C4-2B (cell line): ENCODE measurements around the gene VWF.

Experiments used
- ZFX ChIP-seq: fragments of 450-650 bp; IDR thresholded peaks from 2 replicates; pipeline ENCODE4 v1.6.1; 2017
- TF ChIP-seq, protein P1 (sequence below): fragments of 450-650 bp; conservative IDR thresholded peaks from 2 replicates; pipeline ENCODE4 v1.5.1; 2017; ENCODE audit warnings: mild to moderate bottlenecking

DNA sequence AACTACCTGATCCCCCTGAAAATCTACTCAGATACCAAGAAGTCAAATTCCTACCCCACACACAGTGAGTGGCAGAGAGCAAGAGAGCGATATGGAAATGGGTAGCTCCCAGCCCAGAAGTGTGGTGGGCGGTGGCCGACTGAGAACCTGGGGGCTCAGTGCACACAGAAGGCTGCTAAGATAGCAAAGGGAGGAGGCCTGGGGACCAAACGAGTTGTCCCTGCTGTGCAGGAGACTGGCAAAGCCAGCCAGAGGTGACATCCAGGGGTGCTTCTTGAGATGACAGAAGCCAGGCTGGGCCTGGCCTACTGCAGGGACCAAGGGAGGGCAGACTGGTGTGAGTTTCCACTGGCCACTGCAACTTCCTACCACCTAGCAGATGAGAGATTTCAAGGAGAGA, 52.9 kb downstream of the VWF start:
- TF ChIP-seq, protein P1, sequence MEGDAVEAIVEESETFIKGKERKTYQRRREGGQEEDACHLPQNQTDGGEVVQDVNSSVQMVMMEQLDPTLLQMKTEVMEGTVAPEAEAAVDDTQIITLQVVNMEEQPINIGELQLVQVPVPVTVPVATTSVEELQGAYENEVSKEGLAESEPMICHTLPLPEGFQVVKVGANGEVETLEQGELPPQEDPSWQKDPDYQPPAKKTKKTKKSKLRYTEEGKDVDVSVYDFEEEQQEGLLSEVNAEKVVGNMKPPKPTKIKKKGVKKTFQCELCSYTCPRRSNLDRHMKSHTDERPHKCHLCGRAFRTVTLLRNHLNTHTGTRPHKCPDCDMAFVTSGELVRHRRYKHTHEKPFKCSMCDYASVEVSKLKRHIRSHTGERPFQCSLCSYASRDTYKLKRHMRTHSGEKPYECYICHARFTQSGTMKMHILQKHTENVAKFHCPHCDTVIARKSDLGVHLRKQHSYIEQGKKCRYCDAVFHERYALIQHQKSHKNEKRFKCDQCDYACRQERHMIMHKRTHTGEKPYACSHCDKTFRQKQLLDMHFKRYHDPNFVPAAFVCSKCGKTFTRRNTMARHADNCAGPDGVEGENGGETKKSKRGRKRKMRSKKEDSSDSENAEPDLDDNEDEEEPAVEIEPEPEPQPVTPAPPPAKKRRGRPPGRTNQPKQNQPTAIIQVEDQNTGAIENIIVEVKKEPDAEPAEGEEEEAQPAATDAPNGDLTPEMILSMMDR = no peak
- TF ChIP-seq ZFX = no peak
